ENCODE results near the gene FYN.

FYN gene

DNA sequence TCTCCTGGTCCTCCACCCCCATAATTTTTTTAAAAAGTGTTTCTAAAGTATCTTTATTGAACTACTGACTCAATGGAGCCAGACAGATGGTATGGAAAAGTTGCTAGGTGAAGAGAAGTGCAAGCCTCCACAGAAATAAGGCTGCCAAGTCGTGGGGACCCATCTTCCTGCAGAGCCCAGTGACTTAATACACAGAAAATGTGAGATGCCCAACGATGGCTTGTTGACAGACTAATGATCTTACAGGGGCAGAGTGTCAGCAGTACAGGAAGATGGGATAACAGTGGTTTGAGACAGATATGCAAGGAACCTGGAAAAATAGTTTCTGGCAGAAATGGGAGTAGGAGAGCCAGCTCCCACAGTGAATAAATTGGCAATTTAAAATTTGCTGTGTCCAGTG, 43.3 kb downstream of the FYN start:
- H3K36me3 ChIP-seq (ENCODE audit: insufficient read depth, insufficient read length, low read length) = no peaks in the 10 kb centered on the region
- TF ChIP-seq SUZ12 (IDR thresholded peaks at IDR 0.05; ENCODE audit: extremely low read depth, insufficient read depth, insufficient read length) (no peak), YY1 (IDR thresholded peaks at IDR 0.05; ENCODE audit: insufficient read depth, insufficient read length) (no peak), ZNF274 (IDR thresholded peaks at IDR 0.05; ENCODE audit: low read depth, low read length) (no peak)
- no peak for DNase-seq (ENCODE audit: low read depth, low spot score)
- no peaks in the 10 kb centered on the region for H3K4me1 ChIP-seq (ENCODE audit: insufficient read depth, insufficient read length)
- no peak overlapping the region for H3K4me3 ChIP-seq (ENCODE audit: insufficient read length, low read depth)
- H3K27me3 ChIP-seq (ENCODE audit: insufficient read depth, insufficient read length) = no peaks in the 10 kb centered on the region
- H3K9me3 ChIP-seq (ENCODE audit: insufficient read depth, low read length) = no peaks in the 10 kb centered on the region
- no peak overlapping the region for H3K9ac ChIP-seq (ENCODE audit: insufficient read length, low read depth)

DNA sequence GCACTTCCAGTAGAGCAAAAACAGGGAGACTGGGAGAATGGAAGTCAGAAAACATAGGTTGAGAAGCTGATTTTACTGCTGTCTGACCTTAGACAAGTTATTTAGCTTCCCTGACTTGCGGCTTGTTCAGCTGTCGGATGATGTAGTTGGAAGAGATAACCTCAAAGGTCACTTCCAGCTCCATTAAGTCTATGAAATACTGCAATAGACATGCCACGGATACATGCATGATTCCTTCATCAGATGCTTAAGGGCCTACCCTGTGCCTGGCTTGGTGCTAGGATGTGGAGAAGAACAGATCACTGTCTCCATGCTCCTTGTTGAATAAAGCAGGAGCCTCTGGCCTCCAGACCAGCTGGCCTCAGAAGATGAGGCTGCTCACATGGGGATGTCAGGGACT, 43.7 kb downstream of the FYN start:
- H3K4me3 ChIP-seq (ENCODE audit: insufficient read length, low read depth) = no peak overlapping the region
- H3K9ac ChIP-seq (ENCODE audit: insufficient read length, low read depth) = no peak overlapping the region
- DNase-seq (ENCODE audit: low read depth, low spot score) = no peak
- H3K9me3 ChIP-seq (ENCODE audit: insufficient read depth, low read length) = no peaks in the 10 kb centered on the region
- H3K4me1 ChIP-seq (ENCODE audit: insufficient read depth, insufficient read length) = no peaks in the 10 kb centered on the region
- TF ChIP-seq YY1 (IDR thresholded peaks at IDR 0.05; ENCODE audit: insufficient read depth, insufficient read length) (no peak), SUZ12 (IDR thresholded peaks at IDR 0.05; ENCODE audit: extremely low read depth, insufficient read depth, insufficient read length) (no peak), ZNF274 (IDR thresholded peaks at IDR 0.05; ENCODE audit: low read depth, low read length) (no peak)
- H3K36me3 ChIP-seq (ENCODE audit: insufficient read depth, insufficient read length, low read length) = no peaks in the 10 kb centered on the region
- no peaks in the 10 kb centered on the region for H3K27me3 ChIP-seq (ENCODE audit: insufficient read depth, insufficient read length)

DNA sequence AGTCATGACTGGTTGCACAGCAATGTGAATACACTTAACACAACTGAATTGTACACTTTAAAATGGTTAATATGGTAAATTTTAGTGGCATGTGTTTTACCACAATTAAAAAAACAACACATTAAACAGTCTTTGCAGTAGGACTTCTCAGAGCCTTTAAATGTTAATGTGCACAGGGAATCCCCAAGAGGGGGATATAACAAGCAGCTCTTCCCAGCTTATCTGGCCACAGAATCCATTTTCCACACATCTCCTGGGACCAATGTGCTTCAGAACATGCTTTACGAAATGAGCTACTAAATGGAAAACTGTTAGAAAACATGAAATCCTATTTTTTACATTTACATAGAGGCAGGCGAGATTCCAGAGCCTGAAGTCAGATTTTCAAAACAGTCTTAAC, 44.4 kb downstream of the FYN start:
- no peak for TF ChIP-seq SUZ12 (IDR thresholded peaks at IDR 0.05; ENCODE audit: extremely low read depth, insufficient read depth, insufficient read length)
- TF ChIP-seq YY1 (IDR thresholded peaks at IDR 0.05; ENCODE audit: insufficient read depth, insufficient read length) = no peak
- TF ChIP-seq ZNF274 (IDR thresholded peaks at IDR 0.05; ENCODE audit: low read depth, low read length) = no peak
- Histone ChIP-seq H3K36me3 (ENCODE audit: insufficient read depth, insufficient read length, low read length) (no peaks in the 10 kb centered on the region), H3K9me3 (ENCODE audit: insufficient read depth, low read length) (no peaks in the 10 kb centered on the region), H3K4me1 (ENCODE audit: insufficient read depth, insufficient read length) (no peaks in the 10 kb centered on the region), H3K27me3 (ENCODE audit: insufficient read depth, insufficient read length) (no peaks in the 10 kb centered on the region), H3K4me3 (ENCODE audit: insufficient read length, low read depth) (no peak overlapping the region), H3K9ac (ENCODE audit: insufficient read length, low read depth) (no peak overlapping the region)
- no peak for DNase-seq (ENCODE audit: low read depth, low spot score)

DNA sequence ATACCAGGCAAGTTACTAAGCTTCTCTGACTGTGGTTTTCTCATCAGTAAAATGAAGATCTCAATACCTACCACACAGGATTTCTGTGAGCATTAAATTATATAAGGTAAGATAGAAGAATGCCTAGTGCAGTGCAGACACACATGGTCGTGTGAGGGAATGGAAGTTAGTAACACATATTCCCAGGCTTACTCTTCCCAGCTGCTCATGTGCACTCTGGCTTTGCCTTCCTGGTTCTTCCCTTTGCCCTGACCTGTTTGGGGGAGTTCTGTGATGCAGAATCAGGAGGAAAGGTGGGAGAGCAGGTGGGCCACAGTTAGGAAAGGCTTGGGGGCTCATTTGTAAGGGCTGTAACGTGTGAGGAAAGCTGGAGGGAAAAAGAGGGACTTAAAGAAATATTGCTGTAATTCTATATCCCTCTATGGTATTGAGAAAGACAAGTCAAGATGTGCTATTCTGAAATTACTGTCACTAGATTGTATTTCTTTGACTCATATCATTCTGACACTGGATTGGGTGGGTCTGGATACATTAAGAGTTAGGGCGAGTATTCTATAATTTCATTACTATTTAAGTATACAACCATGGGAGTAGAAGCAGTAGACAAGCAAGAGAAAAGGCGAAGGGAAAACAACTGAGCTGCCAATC, 47.7 kb downstream of the FYN start:
- TF ChIP-seq ZNF274 (IDR thresholded peaks at IDR 0.05; ENCODE audit: low read depth, low read length) = no peak
- TF ChIP-seq YY1 (IDR thresholded peaks at IDR 0.05; ENCODE audit: insufficient read depth, insufficient read length) = no peak
- TF ChIP-seq SUZ12 (IDR thresholded peaks at IDR 0.05; ENCODE audit: extremely low read depth, insufficient read depth, insufficient read length) = no peak
- no peaks in the 10 kb centered on the region for H3K4me1 ChIP-seq (ENCODE audit: insufficient read depth, insufficient read length)
- no peak overlapping the region for H3K4me3 ChIP-seq (ENCODE audit: insufficient read length, low read depth)
- H3K9ac ChIP-seq (ENCODE audit: insufficient read length, low read depth) = no peak overlapping the region
- H3K9me3 ChIP-seq (ENCODE audit: insufficient read depth, low read length) = 0 out of 2 replicates have a peak, but pooled peaks cover 3% of the 10 kb centered on the region
- H3K36me3 ChIP-seq (ENCODE audit: insufficient read depth, insufficient read length, low read length) = no peaks in the 10 kb centered on the region
- DNase-seq (ENCODE audit: low read depth, low spot score) = no peak
- no peaks in the 10 kb centered on the region for H3K27me3 ChIP-seq (ENCODE audit: insufficient read depth, insufficient read length)

DNA sequence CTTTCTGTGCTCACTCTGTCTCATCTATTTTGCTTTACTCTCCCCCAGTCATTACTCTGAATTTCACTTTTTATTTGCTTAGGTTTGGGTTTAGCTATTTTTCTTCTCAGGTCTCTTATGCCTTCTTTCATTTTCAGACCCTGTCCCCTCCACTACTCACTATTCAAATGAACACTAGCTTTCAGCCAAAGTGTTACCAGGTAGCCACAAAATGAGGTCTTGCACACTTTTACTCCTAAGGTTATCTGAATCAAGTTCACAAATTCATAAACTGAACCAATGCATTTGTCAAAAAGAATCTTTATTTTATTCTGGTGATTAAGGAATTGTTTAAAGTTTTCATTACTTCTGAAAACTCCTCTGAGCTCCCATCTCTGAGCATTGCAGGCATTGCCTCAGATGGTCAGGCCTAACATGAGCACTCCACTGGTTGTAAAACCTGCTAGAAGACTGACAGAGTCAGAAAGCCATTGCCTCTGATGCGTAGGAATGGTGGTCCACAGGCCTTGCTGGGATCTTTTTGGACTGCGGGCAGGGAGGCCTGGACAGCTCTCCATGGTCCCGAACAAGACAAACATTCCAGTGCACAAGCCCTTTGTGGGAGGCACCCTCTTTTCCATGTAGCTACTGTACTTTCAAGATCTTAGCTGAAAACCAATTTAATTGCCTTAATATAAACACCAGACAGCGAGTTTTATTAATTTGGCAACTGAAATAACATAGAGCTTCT, 48.5 kb downstream of the FYN start:
- TF ChIP-seq ZNF274 (IDR thresholded peaks at IDR 0.05; ENCODE audit: low read depth, low read length) = no peak
- TF ChIP-seq SUZ12 (IDR thresholded peaks at IDR 0.05; ENCODE audit: extremely low read depth, insufficient read depth, insufficient read length) = no peak
- no peak for TF ChIP-seq YY1 (IDR thresholded peaks at IDR 0.05; ENCODE audit: insufficient read depth, insufficient read length)
- Histone ChIP-seq H3K36me3 (ENCODE audit: insufficient read depth, insufficient read length, low read length) (no peaks in the 10 kb centered on the region), H3K9ac (ENCODE audit: insufficient read length, low read depth) (no peak overlapping the region), H3K27me3 (ENCODE audit: insufficient read depth, insufficient read length) (no peaks in the 10 kb centered on the region), H3K9me3 (ENCODE audit: insufficient read depth, low read length) (0 out of 2 replicates have a peak, but pooled peaks cover 4% of the 10 kb centered on the region), H3K4me3 (ENCODE audit: insufficient read length, low read depth) (no peak overlapping the region), H3K4me1 (ENCODE audit: insufficient read depth, insufficient read length) (no peaks in the 10 kb centered on the region)
- DNase-seq (ENCODE audit: low read depth, low spot score) = no peak

DNA sequence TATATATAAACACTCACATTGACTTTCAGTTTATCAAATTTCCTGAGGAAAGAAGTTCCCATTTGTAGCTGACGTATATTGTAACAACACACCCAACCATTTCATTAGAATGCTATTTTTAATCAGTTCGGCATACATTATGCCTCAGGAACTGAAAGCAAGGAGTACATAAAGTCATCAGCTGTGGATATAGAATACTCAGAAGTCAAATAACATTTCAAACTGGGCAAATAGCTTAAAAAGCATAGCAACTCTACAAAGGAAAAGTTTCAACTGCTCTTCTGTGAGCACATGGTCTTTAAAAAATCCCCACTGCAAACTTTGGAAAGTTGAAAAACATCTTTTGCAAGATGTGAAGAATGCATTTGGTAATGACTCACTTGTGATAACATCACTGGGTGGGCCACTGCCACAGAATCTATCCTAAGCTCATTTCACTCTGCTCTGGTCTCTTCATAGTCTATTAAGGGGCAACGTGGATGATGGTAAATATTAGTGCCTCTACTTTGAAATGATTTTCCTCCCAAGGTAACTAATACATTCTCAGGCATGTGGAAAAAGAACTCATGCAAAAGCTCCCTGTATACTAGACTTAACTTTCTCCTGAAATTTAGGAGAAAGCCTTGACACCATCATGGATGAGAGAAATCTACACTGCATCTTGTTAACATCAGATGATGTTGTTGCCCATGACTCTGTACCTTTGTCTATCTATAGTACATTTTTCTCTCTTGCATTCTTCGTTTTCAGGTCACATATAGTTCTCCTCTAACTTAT, 49.2 kb downstream of the FYN start:
- no peak for TF ChIP-seq ZNF274 (IDR thresholded peaks at IDR 0.05; ENCODE audit: low read depth, low read length)
- no peak for TF ChIP-seq YY1 (IDR thresholded peaks at IDR 0.05; ENCODE audit: insufficient read depth, insufficient read length)
- TF ChIP-seq SUZ12 (IDR thresholded peaks at IDR 0.05; ENCODE audit: extremely low read depth, insufficient read depth, insufficient read length) = no peak
- H3K9me3 ChIP-seq (ENCODE audit: insufficient read depth, low read length) = 0 out of 2 replicates have a peak, but pooled peaks cover 4% of the 10 kb centered on the region
- no peaks in the 10 kb centered on the region for H3K4me1 ChIP-seq (ENCODE audit: insufficient read depth, insufficient read length)
- no peaks in the 10 kb centered on the region for H3K36me3 ChIP-seq (ENCODE audit: insufficient read depth, insufficient read length, low read length)
- DNase-seq (ENCODE audit: low read depth, low spot score) = no peak
- H3K9ac ChIP-seq (ENCODE audit: insufficient read length, low read depth) = no peak overlapping the region
- H3K27me3 ChIP-seq (ENCODE audit: insufficient read depth, insufficient read length) = no peaks in the 10 kb centered on the region
- H3K4me3 ChIP-seq (ENCODE audit: insufficient read length, low read depth) = no peak overlapping the region

DNA sequence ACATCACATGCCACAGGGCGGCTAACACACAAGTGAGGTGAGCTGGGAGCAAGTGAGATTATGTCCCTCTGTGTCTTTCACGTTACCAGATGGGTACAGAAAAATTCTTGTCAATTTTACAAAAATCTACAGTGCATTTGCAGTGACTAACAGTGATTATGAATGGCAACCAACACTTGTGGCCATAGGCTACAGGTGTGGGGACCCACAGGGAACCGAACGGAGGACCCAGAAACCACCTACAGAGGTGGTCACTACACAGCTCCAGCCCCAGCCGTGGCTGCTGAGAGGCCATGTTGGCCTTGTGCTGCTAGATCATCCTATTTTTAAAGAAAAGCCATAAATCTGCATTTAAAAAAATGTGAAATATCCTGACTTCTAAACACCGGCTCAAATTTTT, 50.2 kb downstream of the FYN start:
- Histone ChIP-seq H3K9me3 (ENCODE audit: insufficient read depth, low read length) (0 out of 2 replicates have a peak, but pooled peaks cover 4% of the 10 kb centered on the region), H3K4me3 (ENCODE audit: insufficient read length, low read depth) (no peak overlapping the region), H3K36me3 (ENCODE audit: insufficient read depth, insufficient read length, low read length) (peaks cover 2% of the 10 kb centered on the region), H3K27me3 (ENCODE audit: insufficient read depth, insufficient read length) (no peaks in the 10 kb centered on the region), H3K4me1 (ENCODE audit: insufficient read depth, insufficient read length) (no peaks in the 10 kb centered on the region), H3K9ac (ENCODE audit: insufficient read length, low read depth) (no peak overlapping the region)
- TF ChIP-seq YY1 (IDR thresholded peaks at IDR 0.05; ENCODE audit: insufficient read depth, insufficient read length) (no peak), SUZ12 (IDR thresholded peaks at IDR 0.05; ENCODE audit: extremely low read depth, insufficient read depth, insufficient read length) (no peak), ZNF274 (IDR thresholded peaks at IDR 0.05; ENCODE audit: low read depth, low read length) (no peak)
- no peak for DNase-seq (ENCODE audit: low read depth, low spot score)

Measured in NT2/D1 (cell line).